ENCODE measurements around the gene MS4A2. TPM values are rescaled to one million over a fixed set of nuclear protein-coding genes. Genes with fewer than 3 reads are reported as not detected.
"Not testable (repeated sequence)": the region's sequence is repeated elsewhere in the genome, so short reads cannot be mapped to it uniquely, and the experiment has no call there.

Gene MS4A2
- total RNA-seq, 1 donor from 2014 or later, result not detected

GRCh38 chr11:60116996-60117790, 28.7 kb downstream of the MS4A2 start:
- intact Hi-C loops (cut with micrococcal nuclease), result no loop called here
- no peaks in the 10 kb centered on the region for H3K36me3 Mint-ChIP-seq (ENCODE audit: low read depth)
- H3K27me3 Mint-ChIP-seq (ENCODE audit: insufficient read depth), result peaks cover 4% of the 10 kb centered on the region
- H3K27ac Mint-ChIP-seq, result no peak overlapping the region
- no peak overlapping the region for H3K4me3 Mint-ChIP-seq
- no peaks in the 10 kb centered on the region for H3K4me1 Mint-ChIP-seq (ENCODE audit: low read depth)
- DNase-seq (ENCODE audit: low spot score), result no peak
- no peaks in the 10 kb centered on the region for H3K9me3 Mint-ChIP-seq

GRCh38 chr11:60118338-60118737, 29.9 kb downstream of the MS4A2 start:
- Mint-ChIP-seq H3K4me1 (ENCODE audit: low read depth) (no peaks in the 10 kb centered on the region), H3K36me3 (ENCODE audit: low read depth) (no peaks in the 10 kb centered on the region), H3K9me3 (no peaks in the 10 kb centered on the region), H3K4me3 (no peak overlapping the region), H3K27me3 (ENCODE audit: insufficient read depth) (peaks cover 2% of the 10 kb centered on the region), H3K27ac (no peak overlapping the region)
- intact Hi-C loops (cut with micrococcal nuclease), result no loop called here
- DNase-seq (ENCODE audit: low spot score), result no peak

GRCh38 chr11:60119710-60120109, 31.2 kb downstream of the MS4A2 start:
- H3K4me3 Mint-ChIP-seq, result no peak overlapping the region
- no peaks in the 10 kb centered on the region for H3K9me3 Mint-ChIP-seq
- H3K27ac Mint-ChIP-seq, result no peak overlapping the region
- no peaks in the 10 kb centered on the region for H3K4me1 Mint-ChIP-seq (ENCODE audit: low read depth)
- DNase-seq (ENCODE audit: low spot score), result no peak
- peaks cover 2% of the 10 kb centered on the region for H3K27me3 Mint-ChIP-seq (ENCODE audit: insufficient read depth)
- intact Hi-C loops (cut with micrococcal nuclease), result no loop called here
- no peaks in the 10 kb centered on the region for H3K36me3 Mint-ChIP-seq (ENCODE audit: low read depth)

GRCh38 chr11:60121264-60121663, 32.8 kb downstream of the MS4A2 start:
- Mint-ChIP-seq H3K36me3 (ENCODE audit: low read depth) (no peaks in the 10 kb centered on the region), H3K27ac (no peak overlapping the region), H3K27me3 (ENCODE audit: insufficient read depth) (peaks cover 2% of the 10 kb centered on the region), H3K4me1 (ENCODE audit: low read depth) (no peaks in the 10 kb centered on the region), H3K9me3 (no peaks in the 10 kb centered on the region), H3K4me3 (no peak overlapping the region)
- intact Hi-C loops (cut with micrococcal nuclease), result no loop called here
- DNase-seq (ENCODE audit: low spot score), result no peak

DNA sequence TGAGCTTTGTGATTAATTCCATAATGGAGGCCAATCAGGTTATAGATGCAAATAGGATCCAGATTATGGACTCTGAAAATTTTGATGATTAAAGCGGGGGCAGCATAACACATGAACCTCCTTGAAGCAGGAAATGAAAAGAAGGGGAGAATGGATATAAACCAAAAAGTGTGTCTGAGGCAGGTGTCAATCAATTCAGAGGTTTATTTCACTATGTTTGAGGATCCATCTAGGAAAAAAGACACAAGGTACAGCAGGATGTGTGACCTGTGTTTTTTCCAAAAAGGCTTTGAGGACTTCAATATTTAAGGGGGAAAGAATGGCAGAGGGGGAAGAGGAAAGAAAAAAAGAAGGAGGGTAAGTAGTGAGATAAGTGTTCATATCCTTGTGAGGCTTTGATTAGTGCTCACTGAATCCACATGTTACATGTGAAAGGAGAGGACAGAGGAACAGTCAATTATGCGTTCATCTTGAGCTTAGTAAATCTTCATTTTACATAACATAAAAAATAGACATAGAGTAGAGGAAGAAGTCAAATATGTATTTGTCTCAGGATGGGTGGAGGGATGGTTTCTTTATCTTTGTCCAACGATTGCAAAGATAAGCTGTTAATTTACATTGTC, 34.1 kb downstream of the MS4A2 start:
- Mint-ChIP-seq H3K36me3 (ENCODE audit: low read depth) (no peaks in the 10 kb centered on the region), H3K9me3 (no peaks in the 10 kb centered on the region), H3K27me3 (ENCODE audit: insufficient read depth) (peaks cover 2% of the 10 kb centered on the region), H3K4me1 (ENCODE audit: low read depth) (no peaks in the 10 kb centered on the region), H3K4me3 (no peak overlapping the region), H3K27ac (no peak overlapping the region)
- intact Hi-C loops (cut with micrococcal nuclease), result no loop called here
- no peak for DNase-seq (ENCODE audit: low spot score)

GRCh38 chr11:60124802-60125432, 36.5 kb downstream of the MS4A2 start:
- Mint-ChIP-seq H3K4me3 (no peak overlapping the region), H3K27me3 (ENCODE audit: insufficient read depth) (no peaks in the 10 kb centered on the region), H3K4me1 (ENCODE audit: low read depth) (no peaks in the 10 kb centered on the region), H3K27ac (no peak overlapping the region), H3K9me3 (no peaks in the 10 kb centered on the region), H3K36me3 (ENCODE audit: low read depth) (no peaks in the 10 kb centered on the region)
- no peak for DNase-seq (ENCODE audit: low spot score)
- intact Hi-C loops (cut with micrococcal nuclease), result no loop called here

DNA sequence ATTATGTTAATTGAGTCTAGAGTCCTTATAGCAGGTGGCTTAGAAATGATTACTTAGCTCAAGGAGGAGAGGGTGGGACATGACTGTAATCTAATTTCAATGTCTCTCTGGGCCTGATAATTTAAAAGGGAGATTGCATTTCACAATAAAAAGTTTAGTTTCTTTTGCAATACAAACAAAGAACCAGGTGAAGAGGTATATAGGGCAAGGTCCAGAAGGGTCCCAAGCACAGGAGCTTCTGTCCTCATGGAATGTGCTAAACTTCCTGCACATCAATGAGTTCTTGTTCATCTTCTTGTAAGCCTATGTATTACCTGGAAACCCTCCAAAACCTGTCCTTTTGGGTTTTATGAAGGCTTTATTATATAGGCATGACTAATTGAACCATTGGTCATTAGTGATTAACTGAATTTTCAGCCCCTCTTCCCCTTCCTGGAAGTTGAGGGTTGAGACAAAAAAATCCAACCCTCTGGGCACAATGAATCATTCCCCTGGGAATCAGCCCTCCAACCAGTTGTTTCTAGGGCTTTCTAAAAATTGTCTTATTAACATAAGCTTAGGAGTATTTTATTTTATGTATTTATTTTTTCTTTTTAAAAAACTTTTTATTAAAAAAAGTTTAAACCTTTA, 37.6 kb downstream of the MS4A2 start:
- Mint-ChIP-seq H3K27ac (no peak overlapping the region), H3K4me3 (no peak overlapping the region), H3K36me3 (ENCODE audit: low read depth) (no peaks in the 10 kb centered on the region), H3K9me3 (no peaks in the 10 kb centered on the region), H3K27me3 (ENCODE audit: insufficient read depth) (no peaks in the 10 kb centered on the region), H3K4me1 (ENCODE audit: low read depth) (no peaks in the 10 kb centered on the region)
- no peak for DNase-seq (ENCODE audit: low spot score)
- intact Hi-C loops (cut with micrococcal nuclease), result no loop called here

DNA sequence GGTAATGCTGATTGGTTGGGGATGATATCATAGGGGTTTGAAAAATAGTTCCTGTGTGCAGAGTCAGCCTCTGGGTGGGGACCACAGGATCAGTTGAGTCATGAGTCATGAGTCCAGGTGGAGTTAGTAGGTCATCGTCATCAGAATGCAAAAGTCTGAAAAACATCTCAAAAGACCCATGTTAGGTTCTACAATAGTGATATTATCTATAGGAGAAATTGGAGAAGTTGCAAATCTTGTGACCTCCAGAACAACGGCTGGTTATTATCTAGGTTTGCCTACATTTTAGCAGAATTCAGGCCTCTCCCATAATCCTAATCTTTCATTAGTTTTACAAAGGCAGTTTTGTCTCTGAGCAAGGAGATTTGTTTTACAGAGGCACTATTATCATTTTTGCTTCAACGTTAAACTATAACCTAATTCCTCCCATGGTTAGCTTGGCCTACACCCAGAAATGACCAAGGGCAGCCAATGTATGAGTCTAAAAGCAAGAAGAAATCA, 38.9 kb downstream of the MS4A2 start:
- Mint-ChIP-seq H3K36me3 (ENCODE audit: low read depth) (no peaks in the 10 kb centered on the region), H3K4me3 (no peak overlapping the region), H3K9me3 (no peaks in the 10 kb centered on the region), H3K27ac (no peak overlapping the region), H3K4me1 (ENCODE audit: low read depth) (no peaks in the 10 kb centered on the region), H3K27me3 (ENCODE audit: insufficient read depth) (no peaks in the 10 kb centered on the region)
- intact Hi-C loops (cut with micrococcal nuclease), result no loop called here
- DNase-seq (ENCODE audit: low spot score), result no peak

GRCh38 chr11:60128376-60128775, 39.9 kb downstream of the MS4A2 start:
- Mint-ChIP-seq H3K9me3 (no peaks in the 10 kb centered on the region), H3K36me3 (ENCODE audit: low read depth) (no peaks in the 10 kb centered on the region), H3K4me1 (ENCODE audit: low read depth) (no peaks in the 10 kb centered on the region), H3K4me3 (no peak overlapping the region), H3K27ac (no peak overlapping the region), H3K27me3 (ENCODE audit: insufficient read depth) (no peaks in the 10 kb centered on the region)
- intact Hi-C loops (cut with micrococcal nuclease), result no loop called here
- no peak for DNase-seq (ENCODE audit: low spot score)

- intact Hi-C loops (cut with micrococcal nuclease); H3K9me3 Mint-ChIP-seq; H3K4me1 Mint-ChIP-seq (ENCODE audit: low read depth); H3K4me3 Mint-ChIP-seq; H3K27me3 Mint-ChIP-seq (ENCODE audit: insufficient read depth); DNase-seq (ENCODE audit: low spot score); H3K36me3 Mint-ChIP-seq (ENCODE audit: low read depth); H3K27ac Mint-ChIP-seq: not testable (repeated sequence)
Measured at GRCh38 chr11:60128866-60129265, 40.4 kb downstream of the MS4A2 start.

DNA sequence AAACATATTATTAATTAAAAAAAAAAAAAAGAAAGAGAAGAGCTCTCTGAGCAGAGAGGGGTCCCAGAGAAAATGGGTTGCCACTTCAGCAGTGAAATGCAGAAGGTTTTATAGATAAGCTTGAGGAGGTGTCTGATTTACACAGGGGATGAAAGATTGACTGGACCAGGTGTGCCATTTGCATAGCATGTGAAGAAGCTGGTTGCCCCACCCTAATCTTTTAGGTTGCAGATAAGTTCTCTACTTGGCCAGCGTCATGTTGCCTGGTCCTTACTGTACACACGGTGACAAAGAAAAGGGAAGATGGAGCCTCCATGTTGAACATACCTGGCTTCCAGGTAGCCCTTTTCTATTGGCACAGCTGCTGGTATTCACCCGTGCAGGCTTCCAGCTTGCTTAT, 41.4 kb downstream of the MS4A2 start:
- intact Hi-C loops (cut with micrococcal nuclease), result loop anchor here (1.0 kb wide), 1 partner anchor 307 kb away; no protein-coding TSS in a partner anchor
- no peak for DNase-seq (ENCODE audit: low spot score)
- no peaks in the 10 kb centered on the region for H3K27me3 Mint-ChIP-seq (ENCODE audit: insufficient read depth)
- no peaks in the 10 kb centered on the region for H3K36me3 Mint-ChIP-seq (ENCODE audit: low read depth)
- no peak overlapping the region for H3K4me3 Mint-ChIP-seq
- no peaks in the 10 kb centered on the region for H3K4me1 Mint-ChIP-seq (ENCODE audit: low read depth)
- no peaks in the 10 kb centered on the region for H3K9me3 Mint-ChIP-seq
- no peak overlapping the region for H3K27ac Mint-ChIP-seq

DNA sequence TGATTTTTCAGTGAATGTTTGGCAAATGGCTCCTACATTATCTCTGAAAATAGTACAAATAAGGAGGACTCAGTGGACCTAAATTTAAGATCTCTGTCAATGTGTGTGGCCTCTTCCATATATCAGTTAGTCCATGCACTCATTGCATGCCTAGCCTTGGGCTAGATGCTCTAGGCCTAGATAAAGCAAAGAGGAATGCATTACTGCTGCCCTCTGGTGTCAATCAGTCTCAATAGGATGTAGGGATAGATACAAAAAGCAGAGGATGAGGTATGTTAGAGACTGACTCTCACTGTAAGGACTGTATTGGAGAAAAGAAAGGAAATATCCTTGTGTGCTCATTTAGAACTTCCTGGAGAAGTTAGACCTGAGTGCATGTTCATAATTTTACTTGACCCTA, 42.0 kb downstream of the MS4A2 start:
- Mint-ChIP-seq H3K4me1 (ENCODE audit: low read depth) (no peaks in the 10 kb centered on the region), H3K36me3 (ENCODE audit: low read depth) (no peaks in the 10 kb centered on the region), H3K4me3 (no peak overlapping the region), H3K27me3 (ENCODE audit: insufficient read depth) (no peaks in the 10 kb centered on the region), H3K9me3 (no peaks in the 10 kb centered on the region), H3K27ac (no peak overlapping the region)
- no peak for DNase-seq (ENCODE audit: low spot score)
- intact Hi-C loops (cut with micrococcal nuclease), result loop anchor here (1.0 kb wide), 1 partner anchor 307 kb away; no protein-coding TSS in a partner anchor

DNA sequence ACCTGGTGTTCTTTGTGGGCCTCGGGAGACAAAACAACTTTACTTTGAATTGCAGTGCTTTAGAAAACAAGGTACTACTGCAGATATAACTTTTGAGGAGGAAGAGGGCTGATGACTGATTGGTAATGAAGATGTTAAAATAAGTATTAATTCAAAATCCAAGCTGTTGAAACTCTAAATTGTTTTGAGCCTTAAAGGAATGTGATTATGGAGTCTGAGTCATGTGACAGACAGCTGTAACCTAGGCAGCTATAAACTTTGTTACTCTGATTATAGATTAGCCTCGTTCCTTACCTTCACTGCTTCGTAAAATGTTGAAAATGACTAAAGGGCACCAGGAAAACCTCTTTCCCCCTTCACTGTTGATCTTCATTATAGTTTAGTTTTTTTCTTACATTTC, 43.4 kb downstream of the MS4A2 start:
- no peak overlapping the region for H3K4me3 Mint-ChIP-seq
- no peaks in the 10 kb centered on the region for H3K36me3 Mint-ChIP-seq (ENCODE audit: low read depth)
- no peak for DNase-seq (ENCODE audit: low spot score)
- no peaks in the 10 kb centered on the region for H3K4me1 Mint-ChIP-seq (ENCODE audit: low read depth)
- H3K27me3 Mint-ChIP-seq (ENCODE audit: insufficient read depth), result no peaks in the 10 kb centered on the region
- intact Hi-C loops (cut with micrococcal nuclease), result no loop called here
- H3K27ac Mint-ChIP-seq, result no peak overlapping the region
- H3K9me3 Mint-ChIP-seq, result no peaks in the 10 kb centered on the region

Data from activated T-helper 1 cell treated with anti-CD3 and anti-CD28 coated beads, Interleukin-12 subunit alpha, Interleukin-12 subunit beta, Interleukin-2, Interleukin-4 antibody, amounts not matched to agents 30 ng/mL and 10 ng/mL and 1 ng/mL, durations not matched to agents 14 hours and 24 hours and 36 hours (primary cell).